Heart right ventricle (tissue), 16 donors: ENCODE data around the gene SHROOM4. TPM values are rescaled to one million over a fixed set of nuclear protein-coding genes. Genes with fewer than 3 reads are reported as not detected.

Experiments
- ATAC-seq, 8 donors: fragments of 200-7000 bp; cut with Tn5 transposase; one replicate each; pipeline ENCODE4 v1.9.1; 2020; ENCODE audit warnings: mild to moderate bottlenecking in 8 of 8, moderate library complexity in 8 of 8, moderate number of reproducible peaks in 1 of 8
- DNase-seq, 2 donors: peaks; one replicate each; pipeline ENCODE4 v3.0.0-alpha.2; 2020
- H3K27ac ChIP-seq, 10 donors: fragments of 200-600 bp; sonication (generic) in 2 of 10; one replicate each; pipeline versions ENCODE4 v1.5.0 to v1.8.0; 2020 to 2022; ENCODE audit warnings: mild to moderate bottlenecking in 3 of 10
- H3K27me3 ChIP-seq, 7 donors: fragments of 200-600 bp; one replicate each; pipeline ENCODE4 v1.8.0; 2021 to 2022; ENCODE audit warnings: mild to moderate bottlenecking in 2 of 7
- H3K36me3 ChIP-seq, 9 donors: fragments of 200-600 bp; sonication (generic) in 1 of 9; one replicate each; pipeline versions ENCODE4 v1.5.0 to v1.8.0; 2020 to 2022; ENCODE audit warnings: mild to moderate bottlenecking in 2 of 9
- H3K4me1 ChIP-seq, 9 donors: fragments of 200-600 bp; sonication (generic) in 1 of 9; one replicate each; pipeline versions ENCODE4 v1.5.0 to v1.8.0; 2020 to 2022; ENCODE audit warnings: mild to moderate bottlenecking in 4 of 9
- H3K4me3 ChIP-seq, 10 donors: fragments of 200-600 bp; sonication (generic) in 2 of 10; one replicate each; pipeline versions ENCODE4 v1.5.0 to v1.8.0; 2020 to 2022; ENCODE audit warnings: mild to moderate bottlenecking in 7 of 10, moderate library complexity in 2 of 10
- H3K9me3 ChIP-seq, 11 donors: fragments of 200-600 bp in 10 of 11; sonication (generic) in 2 of 11; one replicate each; pipeline versions ENCODE4 v1.5.0 to v1.8.0; 2013 to 2022; ENCODE audit warnings: mild to moderate bottlenecking in 2 of 11, control low read depth in 1 of 11, moderate library complexity in 1 of 11
- CTCF ChIP-seq, 9 donors: fragments of 200-600 bp; sonication (generic) in 2 of 9; IDR thresholded peaks; one replicate each; pipeline versions ENCODE4 v1.5.0 to v1.8.0; 2021 to 2022; ENCODE audit warnings: antibody characterized with exemption in 9 of 9, mild to moderate bottlenecking in 5 of 9, moderate library complexity in 1 of 9
- WGBS, 2 donors: extraction: QIAGEN DNeasy Blood & Tissue Kit; methylation state at CpG; one replicate each; pipeline ENCODE4 v1.1.7; 2013; ENCODE audit warnings: inconsistent platforms in 1 of 2; 5-methylcytosine and 5-hydroxymethylcytosine counted together
- intact Hi-C, 10 donors: fragments of 100-400 bp; cut with DNase I; formaldehyde crosslinking; loops; one replicate each; pipeline versions ENCODE4 v1.11.1 to v1.14.2; 2022
- polyA plus RNA-seq, 2 donors: library from polyadenylated mRNA; stranded (reverse); fragments of 200-250 nt; gene quantifications; one replicate each; pipeline ENCODE4 v1.2.3, GENCODE V29; 2013
- total RNA-seq, 10 donors: library from RNA; stranded (reverse); fragmentation: NEBNext Ultra II Directional in 3 of 10; extraction: Animal tissue kit (Norgen Biotek cat#: 25700) in 3 of 10; gene quantifications; one replicate each; pipeline versions ENCODE4 v1.2.1 to v1.2.4, GENCODE V29; 2021 to 2023
- donor health status: Arrhythmogenic right ventricular cardiomyopathy.
- donor health status: ischemic (EF 13 %, LVEDD 7.1; RV severe dilation, severe dysfunction).
- donor health status: healthy with polysubstance abuse.
- donor health status: DM: no; HTN: yes; CAD: no.
- donor health status: DM: no; HTN: no; CAD: no.
- donor health status: ischemic (EF 25% LVEDD 6.9; RV normal size, moderate dysfunction).
- donor health status: ischemic (EF 25% LVEDD 5.7; RV mildly dilated, moderate dysfunction).
- donor health status: healthy.
- donor health status: DM: yes; HTN: yes; CAD: no.
- donor health status: Ischemic cardiomyopathy.
- donor health status: ischemic (EF 35%, LVEDD 5.7; RV mildly dilated, moderate dysfunction).
- donor health status: nonischemic (EF 11% LVEDD 7.7; RV severe dilation, severe dysfunction).
- donor health status: DM: yes; HTN: yes; CAD: no.
- donor health status: PGD.
- donor health status: ischemic (EF 29% LVEDD 5.4; RV normal size, mild dysfunction).
- donor health status: nonischemic (EF 23%, LVEDD 6.1; RV moderate dilation, normal function).

The SHROOM4 gene
- total and polyA plus RNA-seq, 12 donors = 3.6 to 17.9 (median 11.0) TPM

- no peak for ATAC-seq
- 80 to 89% methylated on average over 3 of the region's 3 CpGs for WGBS, 2 donors
These were observed 227.0 kb downstream of the SHROOM4 start for GRCh38 chrX:50586980-50587379.

GRCh38 chrX:50586407-50586806 lies 227.6 kb downstream of the SHROOM4 start:
- DNase-seq (no peak), ATAC-seq (no peak)
- Histone ChIP-seq H3K27me3 (peaks cover 0 to 24% (median 0%) of the 10 kb centered on the region in 7 donors), H3K4me3 (no peak overlapping the region), H3K36me3 (peaks cover 0 to 10% (median 0%) of the 10 kb centered on the region in 9 donors), H3K4me1 (no peaks in the 10 kb centered on the region), H3K27ac (no peak overlapping the region), H3K9me3 (no peaks in the 10 kb centered on the region)
- no peak for TF ChIP-seq CTCF (IDR thresholded peaks at IDR 0.05)
- intact Hi-C loops = loop anchor here in 7 of 10 donors (5.0 to 10.0 kb wide), 4 partner anchors 88 to 674 kb away; no protein-coding TSS in a partner anchor

More at GRCh38 chrX:50586980-50587379, 227.0 kb downstream of the SHROOM4 start:
- Histone ChIP-seq H3K27me3 (peaks cover 0 to 19% (median 0%) of the 10 kb centered on the region in 7 donors), H3K27ac (no peak overlapping the region), H3K4me1 (no peaks in the 10 kb centered on the region), H3K9me3 (no peaks in the 10 kb centered on the region), H3K4me3 (no peak overlapping the region), H3K36me3 (peaks cover 0 to 10% (median 0%) of the 10 kb centered on the region in 9 donors)
- no peak for DNase-seq
- intact Hi-C loops = loop anchor here in 7 of 10 donors (5.0 to 10.0 kb wide), 4 partner anchors 88 to 675 kb away; no protein-coding TSS in a partner anchor
- TF ChIP-seq CTCF (IDR thresholded peaks at IDR 0.05) = no peak

GRCh38 chrX:50581405-50581804 lies 232.6 kb downstream of the SHROOM4 start:
- no peaks in the 10 kb centered on the region for H3K36me3 ChIP-seq
- 64 to 74% methylated on average over 1 of the region's 1 CpG for WGBS, 2 donors
- H3K4me1 ChIP-seq = no peaks in the 10 kb centered on the region
- ATAC-seq = no peak
- no peak overlapping the region for H3K27ac ChIP-seq
- no peak for DNase-seq
- H3K27me3 ChIP-seq = peaks cover 0 to 34% (median 0%) of the 10 kb centered on the region in 7 donors
- H3K9me3 ChIP-seq = no peaks in the 10 kb centered on the region
- intact Hi-C loops = loop anchor here in 6 of 10 donors (5.0 to 10.0 kb wide), 5 partner anchors 93 to 667 kb away; no protein-coding TSS in a partner anchor
- TF ChIP-seq CTCF (IDR thresholded peaks at IDR 0.05) = no peak
- no peak overlapping the region for H3K4me3 ChIP-seq

GRCh38 chrX:50579955-50580354 lies 234.0 kb downstream of the SHROOM4 start:
- DNase-seq (peak in 1 of 2 donors; percentile 18), ATAC-seq (peak in 1 of 8 donors; percentile 60)
- peak in 8 of 9 donors; percentile 21 to 64 (median 56) for TF ChIP-seq CTCF (IDR thresholded peaks at IDR 0.05)
- peaks cover 0 to 44% (median 0%) of the 10 kb centered on the region in 7 donors for H3K27me3 ChIP-seq
- H3K4me3 ChIP-seq = no peak overlapping the region
- no peaks in the 10 kb centered on the region for H3K9me3 ChIP-seq
- no peaks in the 10 kb centered on the region for H3K4me1 ChIP-seq
- WGBS, 2 donors = 6 to 11% methylated on average over 2 of the region's 2 CpGs
- intact Hi-C loops = loop anchor here (1.0 to 10.0 kb wide), 7 partner anchors 95 to 665 kb away; no protein-coding TSS in a partner anchor
- no peaks in the 10 kb centered on the region for H3K36me3 ChIP-seq
- H3K27ac ChIP-seq = no peak overlapping the region
